HCT116 (cell line): ENCODE data around the gene LRBA. TPM values are rescaled to one million over a fixed set of nuclear protein-coding genes. Genes with fewer than 3 reads are reported as not detected.

Experiments used
- ATAC-seq: fragments of 200-7000 bp; cut with Tn5 transposase; 2 replicates; pipeline ENCODE4 v1.9.1; 2020; ENCODE audit warnings: mild to moderate bottlenecking, moderate library complexity
- BruUV-seq: library from RNA; stranded (reverse); fragments of 400-500 nt; replicated peaks from 2 replicates; lab custom pipeline; 2021; lab: Mats Ljungman, UMichigan
- CTCF ChIA-PET: fragments of 300-600 bp; sonication (Branson Sonifier 250); formaldehyde crosslinking; loops from one replicate; lab custom pipeline; 2021; ENCODE audit warnings: antibody characterized with exemption; lab: Charles Lee
- POLR2A ChIA-PET: fragments of 300-600, 350-600 bp; sonication (Branson Sonifier 250); formaldehyde crosslinking; loops from one replicate; lab custom pipeline; 2021; ENCODE audit warnings: antibody characterized with exemption; lab: Charles Lee
- RAD21 ChIA-PET, 2 experiments: fragments of 300-600 bp; sonication (Branson Sonifier 250); formaldehyde crosslinking; loops; one replicate each; lab custom pipeline; 2023; ENCODE audit warnings: low total read pairs in 2 of 2; ENCODE audit not compliant: uncharacterized antibody in 2 of 2, unreplicated experiment in 2 of 2, low non-redundant PET in 1 of 2; lab: Charles Lee
- DNase-seq: peaks from one replicate; pipeline ENCODE4 v3.0.0-alpha.2; 2010; ENCODE audit warnings: low read depth, low spot score
- H2AFZ ChIP-seq: fragments of 200-600 bp; shearing (Covaris generic), sonication (generic); 2 replicates; pipeline ENCODE4 v1.6.1; 2017; ENCODE audit warnings: low read depth, mixed run types, mixed read lengths, antibody characterized with exemption, low read length; ENCODE audit not compliant: poor library complexity, severe bottlenecking
- H3K27ac ChIP-seq: 2 replicates; pipeline ENCODE4 v1.5.1; 2012; ENCODE audit warnings: low read depth, low read length
- H3K27me3 ChIP-seq: fragments of 200-600 bp; sonication (generic); 2 replicates; pipeline ENCODE4 v1.6.1; 2016; ENCODE audit warnings: mixed run types, low read length, mixed read lengths; ENCODE audit not compliant: insufficient read depth
- H3K36me3 ChIP-seq, 2 experiments: fragments of 200-500 bp in 1 of 2; fragments of 200-600 bp in 1 of 2; sonication (Bioruptor generic) in 1 of 2; sonication (generic) in 1 of 2; 2 replicates each; pipeline versions ENCODE4 v1.5.1 to v1.6.1; 2014 to 2016; ENCODE audit warnings: low read length in 2 of 2, inconsistent platforms in 1 of 2, mixed read lengths in 1 of 2, mixed run types in 1 of 2; ENCODE audit not compliant: insufficient read depth in 2 of 2, control insufficient read depth in 1 of 2
- H3K4me1 ChIP-seq, 2 experiments: fragments of 200-600 bp in 1 of 2; sonication (generic) in 1 of 2; 2 replicates each; pipeline versions ENCODE4 v1.5.1 to v1.6.1; 2012 to 2017; ENCODE audit warnings: low read length in 2 of 2, inconsistent platforms in 1 of 2, mild to moderate bottlenecking in 1 of 2, mixed read lengths in 1 of 2, mixed run types in 1 of 2, moderate library complexity in 1 of 2; ENCODE audit not compliant: insufficient read depth in 2 of 2, control insufficient read depth in 1 of 2
- H3K4me2 ChIP-seq: fragments of 200-600 bp; sonication (generic); 2 replicates; pipeline ENCODE4 v1.6.1; 2017; ENCODE audit warnings: mixed run types, low read length, mixed read lengths
- H3K4me3 ChIP-seq, 2 experiments: fragments of 200-600 bp in 1 of 2; sonication (generic) in 1 of 2; replicated peaks in 1 of 2; 2 replicates each; pipeline ENCODE4 v1.5.1; 2011 to 2016; ENCODE audit warnings: low read length in 2 of 2, control low read depth in 1 of 2, low read depth in 1 of 2, mild to moderate bottlenecking in 1 of 2, mixed read lengths in 1 of 2, mixed run types in 1 of 2
- H3K79me2 ChIP-seq: fragments of 200-600 bp; sonication (generic); 2 replicates; pipeline ENCODE4 v1.6.1; 2017; ENCODE audit warnings: mild to moderate bottlenecking, mixed run types, low read length, moderate library complexity, mixed read lengths; ENCODE audit not compliant: insufficient read depth
- H3K9ac ChIP-seq: fragments of 200-600 bp; sonication (generic); 2 replicates; pipeline ENCODE4 v1.6.1; 2016; ENCODE audit warnings: low read length, mixed read lengths
- H3K9me2 ChIP-seq: fragments of 200-600 bp; sonication (generic), shearing (Covaris generic); 2 replicates; pipeline ENCODE4 v1.6.1; 2017; ENCODE audit warnings: mixed run types, mild to moderate bottlenecking, moderate library complexity; ENCODE audit not compliant: insufficient read depth
- H3K9me3 ChIP-seq, 2 experiments: fragments of 200-500 bp in 1 of 2; fragments of 200-600 bp in 1 of 2; sonication (Bioruptor generic) in 1 of 2; sonication (generic) in 1 of 2; 2 replicates each; pipeline ENCODE4 v1.6.1; 2014 to 2017; ENCODE audit warnings: low read length in 2 of 2, mixed read lengths in 2 of 2, inconsistent platforms in 1 of 2, low read depth in 1 of 2, mild to moderate bottlenecking in 1 of 2, mixed run types in 1 of 2, moderate library complexity in 1 of 2; ENCODE audit not compliant: control insufficient read depth in 1 of 2, insufficient read depth in 1 of 2
- H4K20me1 ChIP-seq: fragments of 200-600 bp; sonication (generic), shearing (Covaris generic); 2 replicates; pipeline ENCODE4 v1.6.1; 2017; ENCODE audit warnings: mixed run types, mild to moderate bottlenecking, moderate library complexity; ENCODE audit not compliant: insufficient read depth
- CBX3 ChIP-seq: IDR thresholded peaks from 2 replicates; pipeline ENCODE4 v1.6.1; 2012; ENCODE audit warnings: low read depth
- CEBPB ChIP-seq: IDR thresholded peaks from 2 replicates; pipeline ENCODE4 v1.6.1; 2012; ENCODE audit warnings: low read depth
- EGR1 ChIP-seq: IDR thresholded peaks from 2 replicates; pipeline ENCODE4 v1.6.1; 2012; ENCODE audit warnings: low read depth
- ELF1 ChIP-seq: IDR thresholded peaks from 2 replicates; pipeline ENCODE4 v1.6.1; 2012; ENCODE audit warnings: low read depth, borderline replicate concordance
- MAX ChIP-seq: IDR thresholded peaks from 2 replicates; pipeline ENCODE4 v1.6.1; 2012
- POLR2A ChIP-seq: IDR thresholded peaks from 2 replicates; pipeline ENCODE4 v1.7.0; 2011; ENCODE audit warnings: borderline replicate concordance; ENCODE audit not compliant: insufficient read depth, insufficient read length; ENCODE audit errors: extremely low read depth
- POLR2AphosphoS5 ChIP-seq: IDR thresholded peaks from 2 replicates; pipeline ENCODE4 v1.6.1; 2011; ENCODE audit warnings: mild to moderate bottlenecking, low read depth, low read length, moderate library complexity
- RAD21 ChIP-seq: IDR thresholded peaks from 2 replicates; pipeline ENCODE4 v1.6.1; 2012; ENCODE audit warnings: low read depth, mild to moderate bottlenecking
- SIN3A ChIP-seq: IDR thresholded peaks from 2 replicates; pipeline ENCODE4 v1.6.1; 2012; ENCODE audit warnings: low read depth
- SP1 ChIP-seq: IDR thresholded peaks from 2 replicates; pipeline ENCODE4 v1.6.1; 2012; ENCODE audit warnings: low read depth
- SRF ChIP-seq: IDR thresholded peaks from 2 replicates; pipeline ENCODE4 v1.6.1; 2012; ENCODE audit warnings: low read depth
- TCF7L2 ChIP-seq: IDR thresholded peaks from 2 replicates; pipeline ENCODE4 v1.7.0; 2011; ENCODE audit warnings: borderline replicate concordance, inconsistent platforms; ENCODE audit not compliant: insufficient read depth, insufficient read length; ENCODE audit errors: extremely low read depth
- ZFX ChIP-seq: fragments of 450-650 bp; IDR thresholded peaks from 2 replicates; pipeline ENCODE4 v1.6.1; 2017
- ZNF274 ChIP-seq: fragments of 200-500 bp; sonication (Bioruptor generic); IDR thresholded peaks from 2 replicates; pipeline ENCODE4 v1.6.1; 2014; ENCODE audit warnings: mild to moderate bottlenecking, low read depth, low read length, inconsistent platforms
- intact Hi-C: fragments of 100-400 bp; cut with micrococcal nuclease; formaldehyde crosslinking; loops from 2 replicates; pipeline ENCODE4 v1.10.0; 2022
- total RNA-seq: library from RNA; stranded (reverse); gene quantifications from one replicate; pipeline ENCODE4 v1.2.1, GENCODE V29; 2021; ENCODE audit not compliant: unreplicated experiment
- TF ChIP-seq, protein P1 (sequence below): IDR thresholded peaks from 2 replicates; pipeline ENCODE4 v1.6.1; 2011; ENCODE audit warnings: mild to moderate bottlenecking, low read length, moderate library complexity; ENCODE audit not compliant: insufficient replicate concordance; ENCODE audit errors: extremely low read depth
- TF ChIP-seq, protein P2 (sequence below): IDR thresholded peaks from 2 replicates; pipeline ENCODE4 v1.6.1; 2012; ENCODE audit warnings: low read depth
- TF ChIP-seq, protein P3 (sequence below), 3 experiments: fragments of 200-600 bp in 1 of 3; sonication (generic) in 1 of 3; IDR thresholded peaks in 2 of 3; conservative IDR thresholded peaks in 1 of 3; 2 replicates each; pipeline ENCODE4 v1.5.1; 2012 to 2017; ENCODE audit warnings: low read depth in 2 of 3, low read length in 2 of 3, antibody characterized with exemption in 1 of 3, borderline replicate concordance in 1 of 3, control low read depth in 1 of 3, mild to moderate bottlenecking in 1 of 3, mixed read lengths in 1 of 3, mixed run types in 1 of 3, moderate library complexity in 1 of 3; ENCODE audit not compliant: insufficient read depth in 1 of 3

The LRBA gene
- total RNA-seq, 1 experiment from 2014 or later, result 79.8 TPM

DNA sequence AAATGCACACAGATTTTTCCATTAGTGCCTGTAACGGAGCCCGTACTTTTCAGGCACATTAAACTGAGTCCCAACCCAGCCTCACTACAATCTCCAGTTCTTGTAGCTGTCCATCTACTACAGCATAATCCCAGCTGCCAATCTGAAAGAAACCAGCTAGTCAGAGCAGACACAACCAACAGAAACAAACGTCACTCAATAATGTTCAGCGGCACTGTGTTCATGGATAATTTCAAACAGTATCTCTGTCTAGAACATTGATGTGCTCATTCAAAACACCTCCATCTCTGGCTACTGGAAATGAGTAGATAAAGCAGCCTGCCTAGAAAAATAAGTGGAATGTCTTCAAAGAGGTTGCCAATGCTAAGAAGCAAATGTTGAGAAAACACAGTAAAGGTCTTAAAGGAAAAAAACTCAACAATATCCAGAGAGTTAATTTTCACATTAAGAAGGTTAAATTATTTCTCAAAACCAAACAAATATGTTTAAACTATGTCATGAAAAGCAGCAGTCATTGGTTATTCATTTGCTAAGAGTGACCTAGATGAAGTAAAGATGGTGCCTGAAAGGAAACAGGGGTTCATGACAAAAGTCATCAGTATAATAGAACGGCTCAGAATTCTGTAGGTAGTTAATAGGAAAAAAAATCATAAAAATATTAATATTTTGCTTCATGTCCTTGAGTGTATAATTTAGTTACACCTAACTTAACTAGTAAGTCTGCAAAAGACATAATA, 678.2 kb downstream of the LRBA start:
- no peak overlapping the region for H3K4me3 ChIP-seq
- intact Hi-C loops, result no loop called here

More for the DNA sequence above, 678.2 kb downstream of the LRBA start:
- no peaks in the 10 kb centered on the region for H3K4me1 ChIP-seq
- H3K27ac ChIP-seq, result no peak overlapping the region
- CTCF ChIA-PET, result no interaction called here
- no peaks in the 10 kb centered on the region for H3K9me3 ChIP-seq
- ATAC-seq (no peak), DNase-seq (no peak)
- no TSS peak for BruUV-seq
- RAD21 ChIA-PET, result no interaction called here
- TF ChIP-seq CEBPB (no peak), TCF7L2 (no peak), ZFX (no peak), ELF1 (no peak), SRF (no peak), SP1 (no peak), ZNF274 (no peak), RAD21 (no peak), EGR1 (no peak), MAX (no peak), CBX3 (no peak), POLR2A (no peak), SIN3A (no peak), POLR2AphosphoS5 (no peak)
- TF ChIP-seq, protein P1, sequence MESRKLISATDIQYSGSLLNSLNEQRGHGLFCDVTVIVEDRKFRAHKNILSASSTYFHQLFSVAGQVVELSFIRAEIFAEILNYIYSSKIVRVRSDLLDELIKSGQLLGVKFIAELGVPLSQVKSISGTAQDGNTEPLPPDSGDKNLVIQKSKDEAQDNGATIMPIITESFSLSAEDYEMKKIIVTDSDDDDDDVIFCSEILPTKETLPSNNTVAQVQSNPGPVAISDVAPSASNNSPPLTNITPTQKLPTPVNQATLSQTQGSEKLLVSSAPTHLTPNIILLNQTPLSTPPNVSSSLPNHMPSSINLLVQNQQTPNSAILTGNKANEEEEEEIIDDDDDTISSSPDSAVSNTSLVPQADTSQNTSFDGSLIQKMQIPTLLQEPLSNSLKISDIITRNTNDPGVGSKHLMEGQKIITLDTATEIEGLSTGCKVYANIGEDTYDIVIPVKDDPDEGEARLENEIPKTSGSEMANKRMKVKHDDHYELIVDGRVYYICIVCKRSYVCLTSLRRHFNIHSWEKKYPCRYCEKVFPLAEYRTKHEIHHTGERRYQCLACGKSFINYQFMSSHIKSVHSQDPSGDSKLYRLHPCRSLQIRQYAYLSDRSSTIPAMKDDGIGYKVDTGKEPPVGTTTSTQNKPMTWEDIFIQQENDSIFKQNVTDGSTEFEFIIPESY, result no peak
- TF ChIP-seq, protein P2, sequence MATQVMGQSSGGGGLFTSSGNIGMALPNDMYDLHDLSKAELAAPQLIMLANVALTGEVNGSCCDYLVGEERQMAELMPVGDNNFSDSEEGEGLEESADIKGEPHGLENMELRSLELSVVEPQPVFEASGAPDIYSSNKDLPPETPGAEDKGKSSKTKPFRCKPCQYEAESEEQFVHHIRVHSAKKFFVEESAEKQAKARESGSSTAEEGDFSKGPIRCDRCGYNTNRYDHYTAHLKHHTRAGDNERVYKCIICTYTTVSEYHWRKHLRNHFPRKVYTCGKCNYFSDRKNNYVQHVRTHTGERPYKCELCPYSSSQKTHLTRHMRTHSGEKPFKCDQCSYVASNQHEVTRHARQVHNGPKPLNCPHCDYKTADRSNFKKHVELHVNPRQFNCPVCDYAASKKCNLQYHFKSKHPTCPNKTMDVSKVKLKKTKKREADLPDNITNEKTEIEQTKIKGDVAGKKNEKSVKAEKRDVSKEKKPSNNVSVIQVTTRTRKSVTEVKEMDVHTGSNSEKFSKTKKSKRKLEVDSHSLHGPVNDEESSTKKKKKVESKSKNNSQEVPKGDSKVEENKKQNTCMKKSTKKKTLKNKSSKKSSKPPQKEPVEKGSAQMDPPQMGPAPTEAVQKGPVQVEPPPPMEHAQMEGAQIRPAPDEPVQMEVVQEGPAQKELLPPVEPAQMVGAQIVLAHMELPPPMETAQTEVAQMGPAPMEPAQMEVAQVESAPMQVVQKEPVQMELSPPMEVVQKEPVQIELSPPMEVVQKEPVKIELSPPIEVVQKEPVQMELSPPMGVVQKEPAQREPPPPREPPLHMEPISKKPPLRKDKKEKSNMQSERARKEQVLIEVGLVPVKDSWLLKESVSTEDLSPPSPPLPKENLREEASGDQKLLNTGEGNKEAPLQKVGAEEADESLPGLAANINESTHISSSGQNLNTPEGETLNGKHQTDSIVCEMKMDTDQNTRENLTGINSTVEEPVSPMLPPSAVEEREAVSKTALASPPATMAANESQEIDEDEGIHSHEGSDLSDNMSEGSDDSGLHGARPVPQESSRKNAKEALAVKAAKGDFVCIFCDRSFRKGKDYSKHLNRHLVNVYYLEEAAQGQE, result no peak
- TF ChIP-seq, protein P3, sequence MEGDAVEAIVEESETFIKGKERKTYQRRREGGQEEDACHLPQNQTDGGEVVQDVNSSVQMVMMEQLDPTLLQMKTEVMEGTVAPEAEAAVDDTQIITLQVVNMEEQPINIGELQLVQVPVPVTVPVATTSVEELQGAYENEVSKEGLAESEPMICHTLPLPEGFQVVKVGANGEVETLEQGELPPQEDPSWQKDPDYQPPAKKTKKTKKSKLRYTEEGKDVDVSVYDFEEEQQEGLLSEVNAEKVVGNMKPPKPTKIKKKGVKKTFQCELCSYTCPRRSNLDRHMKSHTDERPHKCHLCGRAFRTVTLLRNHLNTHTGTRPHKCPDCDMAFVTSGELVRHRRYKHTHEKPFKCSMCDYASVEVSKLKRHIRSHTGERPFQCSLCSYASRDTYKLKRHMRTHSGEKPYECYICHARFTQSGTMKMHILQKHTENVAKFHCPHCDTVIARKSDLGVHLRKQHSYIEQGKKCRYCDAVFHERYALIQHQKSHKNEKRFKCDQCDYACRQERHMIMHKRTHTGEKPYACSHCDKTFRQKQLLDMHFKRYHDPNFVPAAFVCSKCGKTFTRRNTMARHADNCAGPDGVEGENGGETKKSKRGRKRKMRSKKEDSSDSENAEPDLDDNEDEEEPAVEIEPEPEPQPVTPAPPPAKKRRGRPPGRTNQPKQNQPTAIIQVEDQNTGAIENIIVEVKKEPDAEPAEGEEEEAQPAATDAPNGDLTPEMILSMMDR (IDR thresholded peaks at IDR 0.05 in 2 of 3, conservative IDR thresholded peaks at IDR 0.05 in 1 of 3; ENCODE audit: borderline replicate concordance in 1 of 3, insufficient read depth in 1 of 3, low read depth in 2 of 3, low read length in 2 of 3), result no peak
- no peak overlapping the region for H2AFZ ChIP-seq
- no peak overlapping the region for H3K9ac ChIP-seq
- POLR2A ChIA-PET, result no interaction called here
- H3K4me2 ChIP-seq, result no peak overlapping the region
- no peaks in the 10 kb centered on the region for H3K79me2 ChIP-seq
- H3K36me3 ChIP-seq, result no peaks in the 10 kb centered on the region
- H3K9me2 ChIP-seq, result no peaks in the 10 kb centered on the region
- no peaks in the 10 kb centered on the region for H3K27me3 ChIP-seq
- H4K20me1 ChIP-seq, result no peaks in the 10 kb centered on the region
